GM21528 (cell line): Measurements from ENCODE around the gene NUP188.

Experiments
- ATAC-seq: cut with Tn5 transposase; IDR thresholded peaks from one replicate; pipeline ENCODE4 v1.9.1; 2021; ENCODE audit warnings: mild to moderate bottlenecking, moderate library complexity; ENCODE audit not compliant: unreplicated experiment, low FRiP score

NUP188 gene

GRCh38 chr9:128947527-128948301, at the start of gene NUP188, which contains the start of gene DOLK:
NUP188 (plus strand) TSS chr9:128947699; CDS start chr9:128947720, 21 bp downstream.
DOLK (minus strand) TSS chr9:128947603; CDS start chr9:128947303, 300 bp downstream.
- ATAC-seq, result peak; percentile 69

DNA sequence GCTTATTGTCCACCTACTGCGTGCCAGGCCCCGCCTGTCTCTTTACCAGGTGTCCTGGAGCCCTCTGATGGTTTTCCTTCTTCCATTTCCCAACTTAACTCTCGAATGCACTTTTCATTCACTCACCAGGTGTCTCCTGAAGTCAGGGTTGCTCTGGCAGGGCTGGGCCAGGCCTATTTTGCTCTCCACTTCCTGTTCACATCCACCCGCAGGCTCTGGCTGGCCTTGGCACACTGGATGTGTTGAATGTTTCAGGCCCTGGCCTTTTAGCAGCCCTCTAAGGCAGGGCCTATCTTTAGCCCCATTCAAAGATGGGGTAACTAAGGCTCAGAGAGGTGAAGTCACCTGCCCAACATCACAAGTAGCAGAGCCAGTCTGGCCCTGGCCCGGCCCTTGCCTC, 49.1 kb upstream of the NUP188 start:
- no peak for ATAC-seq

DNA sequence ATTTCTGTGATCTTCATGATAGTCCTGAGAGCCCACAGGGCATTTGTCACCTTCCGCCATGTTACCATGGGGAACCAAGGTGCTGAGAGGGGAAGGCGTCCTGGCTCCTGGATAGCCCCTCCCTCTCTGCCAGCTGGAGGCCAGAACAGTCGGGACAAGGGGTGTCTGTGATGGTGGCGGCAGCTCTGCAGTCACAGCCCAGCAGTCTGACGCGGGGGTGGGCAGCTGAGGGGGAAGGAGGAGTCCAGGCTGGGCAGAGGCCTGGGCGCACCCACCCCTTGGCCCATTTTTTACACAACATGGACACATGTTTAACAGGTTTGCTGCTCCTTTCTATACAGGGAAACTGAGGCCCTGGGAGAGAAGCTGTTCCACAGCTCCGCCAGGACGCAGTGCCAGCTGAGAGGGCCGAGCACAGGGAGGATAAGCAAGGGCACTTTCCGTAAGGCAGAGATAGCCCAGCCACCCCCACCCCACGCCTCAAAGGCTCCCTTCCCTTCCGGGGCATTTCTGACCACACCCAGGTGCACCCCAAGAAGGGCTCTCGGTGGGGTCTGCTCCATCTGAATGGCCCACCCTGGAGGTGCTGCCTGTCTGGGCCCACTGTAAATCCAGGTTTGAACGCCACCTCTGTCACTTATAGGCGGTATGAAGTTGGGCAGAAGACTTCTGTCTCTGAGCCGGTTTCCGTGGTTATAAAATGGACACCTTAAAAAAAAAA, 48.5 kb upstream of the NUP188 start:
- no peak for ATAC-seq

DNA sequence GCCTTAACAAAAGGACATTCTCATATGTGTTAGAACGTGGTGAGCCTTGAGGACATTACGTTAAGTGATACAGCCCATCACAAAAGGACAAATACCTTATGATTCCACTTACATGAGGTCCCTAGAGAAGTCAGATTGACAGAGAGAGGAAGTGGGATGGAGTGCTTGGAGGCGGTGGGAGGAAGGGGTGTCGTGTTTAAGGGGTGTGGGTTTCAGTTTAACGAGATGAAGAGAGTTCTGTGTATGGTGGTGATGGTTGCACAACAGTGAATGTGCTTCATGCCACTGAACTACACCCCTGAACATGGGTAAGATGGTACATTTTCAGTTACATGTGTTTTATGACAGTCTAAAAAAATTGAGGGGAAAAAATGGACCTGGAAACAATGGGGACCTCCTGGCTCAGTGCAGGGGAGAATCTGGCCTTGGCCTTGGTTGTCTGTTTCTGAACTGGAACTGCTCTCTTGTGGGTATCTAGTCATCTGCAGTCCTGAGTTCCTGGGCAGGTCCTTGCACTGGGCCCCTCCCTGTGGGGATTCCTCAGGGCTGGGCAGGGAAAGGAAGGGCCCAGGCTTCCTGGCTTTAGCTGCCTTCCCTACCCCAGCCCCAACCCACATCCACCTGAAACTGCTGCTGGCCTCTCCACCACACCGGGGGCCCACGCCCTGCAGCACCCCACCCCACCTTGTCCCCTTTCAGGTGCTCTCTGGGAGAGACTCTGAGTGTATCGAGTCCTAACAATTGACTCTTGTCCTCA, 47.8 kb upstream of the NUP188 start:
- ATAC-seq, result no peak

- no peak for ATAC-seq
Observed at GRCh38 chr9:128901379-128901778, 46.1 kb upstream of the NUP188 start.

- peak; percentile 5 for ATAC-seq
Observed at GRCh38 chr9:128901822-128902221, 45.7 kb upstream of the NUP188 start.

DNA sequence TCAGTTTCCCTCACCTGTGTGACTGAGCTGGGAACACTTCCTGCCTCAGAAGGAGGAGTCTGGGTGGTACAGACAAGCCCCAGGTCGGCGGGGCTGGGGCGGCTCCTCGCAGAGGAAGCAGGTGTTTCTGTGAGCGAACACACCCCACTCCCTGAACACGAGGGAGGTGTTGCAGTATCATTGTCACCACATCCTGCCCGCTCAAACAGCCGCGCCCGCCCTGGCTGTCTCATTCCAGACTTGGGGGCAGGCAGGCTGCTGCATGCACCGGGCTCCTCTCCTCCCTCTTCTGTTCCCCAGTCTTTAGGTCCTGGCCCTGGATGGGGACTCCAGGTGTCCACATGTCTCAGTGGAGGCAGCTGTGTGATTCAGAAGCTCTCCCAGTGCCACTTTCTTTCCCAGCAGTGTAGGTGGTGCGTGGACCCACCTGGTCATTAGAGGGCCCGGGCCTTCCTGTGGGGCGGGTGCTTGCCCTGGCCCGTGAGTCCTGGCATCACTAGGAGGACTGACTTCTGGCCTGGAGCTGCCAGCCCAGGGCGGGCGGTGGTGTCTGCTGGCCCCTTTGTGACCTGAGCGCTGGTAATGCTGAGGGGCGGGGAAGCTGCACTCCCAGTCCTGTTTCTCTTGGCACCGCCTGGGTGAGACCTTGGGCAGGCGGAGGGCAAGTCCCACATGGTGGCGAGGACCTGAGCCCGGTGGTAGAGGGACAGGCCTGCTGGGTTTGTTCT, 45.0 kb upstream of the NUP188 start:
- peak; percentile 72 for ATAC-seq

GRCh38 chr9:128903079-128903461, 44.4 kb upstream of the NUP188 start:
- no peak for ATAC-seq

- ATAC-seq, result no peak
Observed at GRCh38 chr9:128903871-128904620, 43.5 kb upstream of the NUP188 start.

- ATAC-seq, result no peak
Observed at GRCh38 chr9:128905964-128906363, 41.5 kb upstream of the NUP188 start.

DNA sequence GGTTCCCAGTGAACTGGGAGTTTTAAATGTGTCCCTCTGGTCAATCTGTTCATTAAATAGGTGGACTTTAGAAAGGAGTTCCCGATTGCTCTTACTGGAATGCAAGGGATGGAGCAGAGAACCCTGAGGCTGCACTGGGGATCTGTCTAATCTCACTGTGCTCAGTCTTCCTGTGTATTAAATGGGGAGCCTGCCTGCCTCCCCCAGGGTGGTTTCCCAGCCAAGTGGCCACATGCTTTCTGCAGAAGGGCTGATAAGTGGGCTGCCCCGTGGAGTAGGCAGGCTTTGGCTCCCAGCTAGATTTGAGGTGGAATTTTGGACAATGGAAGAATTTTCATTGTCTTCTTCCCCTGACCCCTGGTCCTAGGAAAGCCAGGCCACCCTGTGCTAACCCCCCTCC, 40.8 kb upstream of the NUP188 start:
- ATAC-seq, result no peak

DNA sequence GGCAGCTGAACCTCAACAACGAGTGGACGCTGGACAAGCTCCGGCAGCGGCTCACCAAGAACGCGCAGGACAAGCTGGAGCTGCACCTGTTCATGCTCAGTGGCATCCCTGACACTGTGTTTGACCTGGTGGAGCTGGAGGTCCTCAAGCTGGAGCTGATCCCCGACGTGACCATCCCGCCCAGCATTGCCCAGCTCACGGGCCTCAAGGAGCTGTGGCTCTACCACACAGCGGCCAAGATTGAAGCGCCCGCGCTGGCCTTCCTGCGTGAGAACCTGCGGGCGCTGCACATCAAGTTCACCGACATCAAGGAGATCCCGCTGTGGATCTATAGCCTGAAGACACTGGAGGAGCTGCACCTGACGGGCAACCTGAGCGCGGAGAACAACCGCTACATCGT, 39.1 kb upstream of the NUP188 start:
- ATAC-seq, result no peak

DNA sequence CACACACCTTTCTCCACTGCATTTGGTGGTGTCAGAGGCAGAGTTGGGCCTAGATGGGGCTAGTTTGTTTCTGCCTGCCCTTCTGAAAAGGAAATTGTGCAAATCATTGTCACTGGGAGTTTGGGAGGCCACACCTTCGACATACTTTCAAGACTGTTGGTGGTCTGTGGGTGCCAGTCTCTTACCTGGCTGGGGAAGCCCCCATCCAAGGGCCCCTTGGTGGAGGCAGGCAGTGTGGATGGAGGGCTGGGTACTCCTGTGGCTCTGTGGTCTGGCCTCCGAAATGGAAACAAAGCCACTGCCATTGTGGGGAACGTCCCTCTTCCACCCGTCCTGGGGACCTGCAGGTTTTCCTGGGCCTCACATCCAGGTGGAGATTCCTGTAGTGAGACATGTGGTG, 37.6 kb upstream of the NUP188 start:
- ATAC-seq, result no peak

DNA sequence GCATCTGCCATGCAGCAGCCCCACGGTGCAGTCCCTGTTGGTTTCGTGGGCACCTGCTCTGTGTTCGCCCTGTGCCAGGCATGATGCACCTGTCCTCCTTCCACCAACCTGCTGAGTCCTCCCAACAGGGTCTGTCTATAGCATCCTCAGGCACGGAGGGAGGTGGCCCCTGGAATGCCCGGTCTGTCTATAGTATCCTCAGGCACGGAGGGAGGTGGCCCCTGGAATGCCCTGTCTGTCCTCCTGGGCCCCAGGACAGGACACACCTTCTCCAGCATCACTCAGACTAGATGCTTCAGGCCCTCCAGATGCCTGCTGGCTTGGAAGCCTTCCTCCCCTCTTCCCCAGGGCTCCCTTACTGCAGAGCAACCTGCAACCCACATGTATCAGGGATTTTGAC, 36.6 kb upstream of the NUP188 start:
- ATAC-seq, result no peak

- no peak for ATAC-seq
Observed at GRCh38 chr9:128911529-128912035, 35.9 kb upstream of the NUP188 start.

- ATAC-seq, result no peak
Observed at GRCh38 chr9:128912270-128912853, 35.1 kb upstream of the NUP188 start.

DNA sequence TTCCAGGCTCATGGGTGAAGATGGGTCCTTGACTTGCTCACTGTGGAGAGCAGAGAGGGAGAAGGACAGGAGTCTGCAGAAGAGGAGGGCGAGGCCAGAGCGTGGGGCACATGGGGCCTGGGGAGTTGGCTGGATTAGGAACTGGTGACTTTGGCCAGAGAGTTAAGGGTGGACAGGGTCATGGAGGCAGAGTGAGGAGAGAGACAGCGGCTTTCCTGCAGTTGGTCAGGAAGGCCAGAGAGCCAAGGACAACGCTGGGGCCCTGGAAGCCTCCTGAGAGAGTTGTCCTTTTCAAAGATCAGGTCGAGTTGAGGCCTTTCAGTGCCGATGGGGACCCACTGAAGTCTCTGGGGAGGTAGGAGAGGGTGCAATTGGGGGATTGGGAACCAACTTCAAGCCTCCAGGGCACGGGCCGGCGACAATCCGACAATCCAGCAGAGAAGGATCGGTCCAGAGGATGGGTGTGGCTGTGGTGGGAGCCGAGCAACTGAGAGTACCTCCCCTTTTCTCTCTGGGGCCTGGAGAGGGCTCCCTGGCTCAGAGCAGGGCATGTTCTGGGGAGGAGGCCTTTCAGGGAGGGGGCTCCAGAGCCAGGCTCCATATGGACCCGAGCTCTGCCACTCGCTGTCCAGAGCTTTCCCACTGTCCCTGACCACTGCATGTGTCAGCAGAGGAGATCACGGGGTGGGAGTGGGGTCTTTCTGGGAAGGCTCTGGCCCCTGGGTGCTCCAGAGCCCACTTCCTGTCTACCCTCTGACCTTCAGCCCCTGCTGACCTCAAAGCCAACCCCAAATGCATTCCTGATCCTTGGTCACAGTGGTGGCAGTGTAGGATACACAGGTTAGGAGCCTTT, 34.2 kb upstream of the NUP188 start:
- no peak for ATAC-seq

- ATAC-seq, result no peak
Observed at GRCh38 chr9:128913995-128914772, 33.3 kb upstream of the NUP188 start.
